ENCODE measurements around the gene AUTS2.

GRCh38 chr7:70387217-70387616 lies 788.9 kb downstream of the AUTS2 start:
- TF ChIP-seq CTCF (optimal IDR thresholded peaks at IDR 0.05 in 1 of 3, IDR thresholded peaks at IDR 0.05 in 1 of 3, conservative IDR thresholded peaks at IDR 0.05 in 1 of 3; ENCODE audit: extremely low read depth in 1 of 3, insufficient read depth in 2 of 3, low read length in 3 of 3), result no peak
- TF ChIP-seq EZH2 (IDR thresholded peaks at IDR 0.05; ENCODE audit: low read length), result no peak
